HEK293 (cell line): Measurements from ENCODE around the gene DCTN2.

Experiments
- CTCF ChIA-PET: fragments of 350-600 bp; formaldehyde crosslinking; extraction: SDS; loops from one replicate; lab custom pipeline; 2021; ENCODE audit warnings: antibody characterized with exemption; lab: Yijun Ruan, JAX
- POLR2A ChIA-PET: fragments of 300-600 bp; formaldehyde crosslinking; extraction: SDS; loops from one replicate; lab custom pipeline; 2020; ENCODE audit warnings: antibody characterized with exemption, inconsistent platforms; lab: Yijun Ruan, JAX
- H3K27ac ChIP-seq: fragments of 200-500 bp; sonication (Bioruptor generic); 2 replicates; pipeline ENCODE4 v1.5.1; 2014; ENCODE audit warnings: low read depth, low read length, control low read depth, inconsistent platforms; ENCODE audit errors: extremely low read depth
- H3K36me3 ChIP-seq, 2 experiments: fragments of 200-500 bp in 1 of 2; sonication (Bioruptor generic) in 1 of 2; 1 replicate in 1 of 2; 2 replicates in 1 of 2; pipeline ENCODE4 v1.5.1; 2014 to 2017; ENCODE audit warnings: inconsistent platforms in 2 of 2, low read length in 2 of 2; ENCODE audit not compliant: control insufficient read depth in 2 of 2, insufficient read depth in 1 of 2
- H3K4me1 ChIP-seq: fragments of 200-500 bp; sonication (Bioruptor generic); 2 replicates; pipeline ENCODE4 v1.5.1; 2014; ENCODE audit warnings: mild to moderate bottlenecking, low read length, inconsistent platforms; ENCODE audit not compliant: control insufficient read depth, insufficient read depth
- H3K4me3 ChIP-seq: 2 replicates; pipeline ENCODE4 v1.5.1; 2011; ENCODE audit warnings: low read depth, mild to moderate bottlenecking, control low read depth, low read length, moderate library complexity
- H3K9me3 ChIP-seq: fragments of 200-500 bp; sonication (Bioruptor generic); 2 replicates; pipeline ENCODE4 v1.5.1; 2014; ENCODE audit warnings: low read depth, low read length, inconsistent platforms; ENCODE audit not compliant: control insufficient read depth, insufficient read depth
- GLIS1 ChIP-seq: fragments of 450-650 bp; formaldehyde crosslinking; IDR thresholded peaks from 2 replicates; pipeline ENCODE4 v1.5.1; 2016; ENCODE audit warnings: missing biosample characterization, missing genetic modification characterization
- IKZF3 ChIP-seq: fragments of 450-650 bp; IDR thresholded peaks from 2 replicates; pipeline ENCODE4 v1.5.0; 2018; ENCODE audit warnings: missing biosample characterization, mild to moderate bottlenecking, missing genetic modification characterization, moderate library complexity
- MYNN ChIP-seq: fragments of 450-650 bp; formaldehyde crosslinking; IDR thresholded peaks from 2 replicates; pipeline ENCODE4 v1.5.1; 2016; ENCODE audit warnings: missing biosample characterization, missing genetic modification characterization, borderline replicate concordance
- SCRT1 ChIP-seq: fragments of 450-650 bp; formaldehyde crosslinking; IDR thresholded peaks from 2 replicates; pipeline ENCODE4 v1.5.1; 2016; ENCODE audit warnings: missing biosample characterization, missing genetic modification characterization, borderline replicate concordance
- WT1 ChIP-seq: fragments of 450-650 bp; formaldehyde crosslinking; IDR thresholded peaks from 2 replicates; pipeline ENCODE4 v1.5.1; 2016; ENCODE audit warnings: missing biosample characterization, missing genetic modification characterization
- ZNF121 ChIP-seq: fragments of 450-650 bp; formaldehyde crosslinking; IDR thresholded peaks from 2 replicates; pipeline ENCODE4 v1.5.1; 2016; ENCODE audit warnings: missing biosample characterization, missing genetic modification characterization
- ZNF266 ChIP-seq: fragments of 450-650 bp; formaldehyde crosslinking; IDR thresholded peaks from 2 replicates; pipeline ENCODE4 v1.5.1; 2016; ENCODE audit warnings: missing biosample characterization, missing genetic modification characterization, low read depth
- ZNF311 ChIP-seq: fragments of 450-650 bp; formaldehyde crosslinking; IDR thresholded peaks from 2 replicates; pipeline ENCODE4 v1.5.1; 2017; ENCODE audit warnings: missing biosample characterization, missing genetic modification characterization, borderline replicate concordance
- ZNF423 ChIP-seq: fragments of 450-650 bp; formaldehyde crosslinking; IDR thresholded peaks from 2 replicates; pipeline ENCODE4 v1.5.1; 2016; ENCODE audit warnings: missing biosample characterization, missing genetic modification characterization
- ZNF426 ChIP-seq: fragments of 450-650 bp; formaldehyde crosslinking; IDR thresholded peaks from 2 replicates; pipeline ENCODE4 v1.5.1; 2017; ENCODE audit warnings: missing biosample characterization, missing genetic modification characterization, mild to moderate bottlenecking, inconsistent platforms, moderate library complexity
- ZNF521 ChIP-seq: fragments of 450-650 bp; formaldehyde crosslinking; IDR thresholded peaks from 2 replicates; pipeline ENCODE4 v1.5.1; 2017; ENCODE audit warnings: missing biosample characterization, mild to moderate bottlenecking, missing genetic modification characterization
- ZNF561 ChIP-seq: fragments of 450-650 bp; IDR thresholded peaks from 2 replicates; pipeline ENCODE4 v1.5.1; 2018; ENCODE audit warnings: missing biosample characterization, missing genetic modification characterization, borderline replicate concordance
- ZNF624 ChIP-seq: fragments of 450-650 bp; formaldehyde crosslinking; IDR thresholded peaks from 2 replicates; pipeline ENCODE4 v1.5.1; 2017; ENCODE audit warnings: missing biosample characterization, missing genetic modification characterization
- ZNF660 ChIP-seq: fragments of 450-650 bp; IDR thresholded peaks from 2 replicates; pipeline ENCODE4 v1.5.1; 2018; ENCODE audit warnings: missing biosample characterization, mild to moderate bottlenecking, missing genetic modification characterization
- ZNF76 ChIP-seq: fragments of 450-650 bp; formaldehyde crosslinking; IDR thresholded peaks from 2 replicates; pipeline ENCODE4; 2016; ENCODE audit warnings: low read depth, missing biosample characterization, missing genetic modification characterization, borderline replicate concordance
- ZNF843 ChIP-seq: fragments of 450-650 bp; formaldehyde crosslinking; IDR thresholded peaks from 2 replicates; pipeline ENCODE4 v1.5.1; 2016; ENCODE audit warnings: missing biosample characterization, missing genetic modification characterization
- TF ChIP-seq, protein P1 (sequence below): fragments of 450-650 bp; formaldehyde crosslinking; IDR thresholded peaks from 2 replicates; pipeline ENCODE4 v1.5.1; 2016; ENCODE audit warnings: missing biosample characterization, missing genetic modification characterization, borderline replicate concordance
- TF ChIP-seq, protein P2 (sequence below): fragments of 450-650 bp; formaldehyde crosslinking; IDR thresholded peaks from 2 replicates; pipeline ENCODE4; 2016; ENCODE audit warnings: missing biosample characterization, missing genetic modification characterization
- TF ChIP-seq, protein P3 (sequence below): fragments of 450-650 bp; formaldehyde crosslinking; IDR thresholded peaks from 2 replicates; pipeline ENCODE4 v1.5.1; 2017; ENCODE audit warnings: missing biosample characterization, missing genetic modification characterization
- TF ChIP-seq, protein P4 (sequence below): fragments of 450-650 bp; IDR thresholded peaks from 2 replicates; pipeline ENCODE4 v1.5.1; 2018; ENCODE audit warnings: missing biosample characterization, mild to moderate bottlenecking, missing genetic modification characterization
- TF ChIP-seq, protein P5 (sequence below): fragments of 450-650 bp; formaldehyde crosslinking; IDR thresholded peaks from 2 replicates; pipeline ENCODE4 v1.5.1; 2016; ENCODE audit warnings: missing biosample characterization, missing genetic modification characterization, low read depth

DCTN2 gene

DNA sequence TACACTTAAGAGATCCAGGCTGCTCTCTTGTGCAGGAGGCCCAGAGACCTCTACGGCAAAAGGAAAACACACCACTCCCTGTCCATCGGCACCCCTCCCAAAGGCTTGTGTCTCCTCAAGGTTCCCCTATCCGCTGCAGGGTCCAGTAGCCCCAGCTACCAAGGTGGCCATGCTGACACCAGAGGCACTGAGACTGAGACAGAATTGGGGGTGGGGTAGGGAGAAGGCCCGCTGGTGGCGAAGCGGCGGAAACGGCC lies 27.3 kb downstream of the DCTN2 start (continued):
- TF ChIP-seq, protein P1, sequence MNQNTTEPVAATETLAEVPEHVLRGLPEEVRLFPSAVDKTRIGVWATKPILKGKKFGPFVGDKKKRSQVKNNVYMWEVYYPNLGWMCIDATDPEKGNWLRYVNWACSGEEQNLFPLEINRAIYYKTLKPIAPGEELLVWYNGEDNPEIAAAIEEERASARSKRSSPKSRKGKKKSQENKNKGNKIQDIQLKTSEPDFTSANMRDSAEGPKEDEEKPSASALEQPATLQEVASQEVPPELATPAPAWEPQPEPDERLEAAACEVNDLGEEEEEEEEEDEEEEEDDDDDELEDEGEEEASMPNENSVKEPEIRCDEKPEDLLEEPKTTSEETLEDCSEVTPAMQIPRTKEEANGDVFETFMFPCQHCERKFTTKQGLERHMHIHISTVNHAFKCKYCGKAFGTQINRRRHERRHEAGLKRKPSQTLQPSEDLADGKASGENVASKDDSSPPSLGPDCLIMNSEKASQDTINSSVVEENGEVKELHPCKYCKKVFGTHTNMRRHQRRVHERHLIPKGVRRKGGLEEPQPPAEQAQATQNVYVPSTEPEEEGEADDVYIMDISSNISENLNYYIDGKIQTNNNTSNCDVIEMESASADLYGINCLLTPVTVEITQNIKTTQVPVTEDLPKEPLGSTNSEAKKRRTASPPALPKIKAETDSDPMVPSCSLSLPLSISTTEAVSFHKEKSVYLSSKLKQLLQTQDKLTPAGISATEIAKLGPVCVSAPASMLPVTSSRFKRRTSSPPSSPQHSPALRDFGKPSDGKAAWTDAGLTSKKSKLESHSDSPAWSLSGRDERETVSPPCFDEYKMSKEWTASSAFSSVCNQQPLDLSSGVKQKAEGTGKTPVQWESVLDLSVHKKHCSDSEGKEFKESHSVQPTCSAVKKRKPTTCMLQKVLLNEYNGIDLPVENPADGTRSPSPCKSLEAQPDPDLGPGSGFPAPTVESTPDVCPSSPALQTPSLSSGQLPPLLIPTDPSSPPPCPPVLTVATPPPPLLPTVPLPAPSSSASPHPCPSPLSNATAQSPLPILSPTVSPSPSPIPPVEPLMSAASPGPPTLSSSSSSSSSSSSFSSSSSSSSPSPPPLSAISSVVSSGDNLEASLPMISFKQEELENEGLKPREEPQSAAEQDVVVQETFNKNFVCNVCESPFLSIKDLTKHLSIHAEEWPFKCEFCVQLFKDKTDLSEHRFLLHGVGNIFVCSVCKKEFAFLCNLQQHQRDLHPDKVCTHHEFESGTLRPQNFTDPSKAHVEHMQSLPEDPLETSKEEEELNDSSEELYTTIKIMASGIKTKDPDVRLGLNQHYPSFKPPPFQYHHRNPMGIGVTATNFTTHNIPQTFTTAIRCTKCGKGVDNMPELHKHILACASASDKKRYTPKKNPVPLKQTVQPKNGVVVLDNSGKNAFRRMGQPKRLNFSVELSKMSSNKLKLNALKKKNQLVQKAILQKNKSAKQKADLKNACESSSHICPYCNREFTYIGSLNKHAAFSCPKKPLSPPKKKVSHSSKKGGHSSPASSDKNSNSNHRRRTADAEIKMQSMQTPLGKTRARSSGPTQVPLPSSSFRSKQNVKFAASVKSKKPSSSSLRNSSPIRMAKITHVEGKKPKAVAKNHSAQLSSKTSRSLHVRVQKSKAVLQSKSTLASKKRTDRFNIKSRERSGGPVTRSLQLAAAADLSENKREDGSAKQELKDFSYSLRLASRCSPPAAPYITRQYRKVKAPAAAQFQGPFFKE (tag by site-specific recombination), result no peak
- TF ChIP-seq, protein P2, sequence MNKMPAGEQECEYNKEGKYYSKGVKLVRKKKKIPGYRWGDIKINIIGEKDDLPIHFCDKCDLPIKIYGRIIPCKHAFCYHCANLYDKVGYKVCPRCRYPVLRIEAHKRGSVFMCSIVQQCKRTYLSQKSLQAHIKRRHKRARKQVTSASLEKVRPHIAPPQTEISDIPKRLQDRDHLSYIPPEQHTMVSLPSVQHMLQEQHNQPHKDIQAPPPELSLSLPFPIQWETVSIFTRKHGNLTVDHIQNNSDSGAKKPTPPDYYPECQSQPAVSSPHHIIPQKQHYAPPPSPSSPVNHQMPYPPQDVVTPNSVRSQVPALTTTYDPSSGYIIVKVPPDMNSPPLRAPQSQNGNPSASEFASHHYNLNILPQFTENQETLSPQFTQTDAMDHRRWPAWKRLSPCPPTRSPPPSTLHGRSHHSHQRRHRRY (tag by site-specific recombination), result no peak
- TF ChIP-seq ZNF423 (tag by site-specific recombination), result 0 out of 2 replicates have a peak, but pooled peaks have one; percentile 4
- TF ChIP-seq, all 188 proteins: peak for 3

DNA sequence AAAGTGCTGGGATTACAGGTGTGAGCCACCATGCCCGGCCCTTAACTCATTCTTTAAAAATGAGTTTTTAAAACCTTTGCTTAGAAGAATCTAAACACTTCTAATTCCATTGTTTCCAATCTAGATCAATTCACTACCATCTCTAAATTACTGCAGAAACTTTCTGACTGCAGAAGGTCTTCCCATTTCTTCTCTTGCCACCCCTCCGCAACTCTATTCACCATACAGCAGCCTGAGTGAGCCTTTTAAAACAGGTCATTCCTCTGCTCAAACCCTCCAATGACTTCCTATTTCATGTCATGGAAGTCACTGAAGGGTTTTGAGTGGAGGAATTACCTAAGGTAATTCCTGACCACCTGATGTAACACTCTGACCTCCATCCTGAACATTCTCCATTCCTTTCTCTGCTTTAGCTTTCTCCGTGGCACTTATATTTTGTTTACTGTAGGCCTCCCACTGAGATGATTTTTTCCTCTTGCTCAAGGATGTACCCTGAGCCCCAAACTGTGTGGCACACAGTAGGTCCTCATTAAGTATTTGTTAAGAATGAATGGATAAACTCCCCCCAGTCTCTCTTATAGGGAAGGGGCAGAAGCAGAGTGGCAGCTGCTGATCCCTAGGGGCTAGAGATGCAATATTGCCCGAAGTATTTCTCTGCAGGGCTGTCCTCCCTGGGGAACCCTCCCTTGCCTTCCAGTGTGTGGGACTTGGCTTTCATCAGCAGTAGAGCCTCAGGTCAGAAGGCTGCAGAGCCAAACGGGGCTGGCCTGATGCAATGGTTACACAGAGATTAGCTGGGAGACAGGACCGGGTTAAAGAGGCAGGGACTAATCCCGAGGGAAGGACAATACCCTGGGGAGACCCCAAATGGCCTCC lies 27.8 kb downstream of the DCTN2 start:
- H3K4me1 ChIP-seq, result peaks cover 13% of the 10 kb centered on the region
- H3K27ac ChIP-seq, result peak overlapping the region; percentile 86
- peaks cover 21 to 57% of the 10 kb centered on the region in 2 experiments for H3K36me3 ChIP-seq
- CTCF ChIA-PET, result interaction anchor here (1.4 kb wide), 1 partner anchor 65 kb away, joined by 5 read pairs; no protein-coding TSS in a partner anchor
- no peaks in the 10 kb centered on the region for H3K9me3 ChIP-seq
- POLR2A ChIA-PET, result interaction anchor here (0.6 to 2.2 kb wide), 11 partner anchors 7 to 1216 kb away, joined by 3 to 13 read pairs (median 5); partner anchors contain the start of genes DCTN2 and GLI1
- peak overlapping the region; percentile 79 for H3K4me3 ChIP-seq
- TF ChIP-seq MYNN (tag by site-specific recombination), result no peak
- no peak for TF ChIP-seq ZNF843 (tag by site-specific recombination)
- TF ChIP-seq ZNF561, result no peak
- TF ChIP-seq ZNF423 (tag by site-specific recombination), result peak; percentile 58; the same call in 1 of the 2 replicates
- TF ChIP-seq ZNF311 (tag by site-specific recombination), result no peak
- TF ChIP-seq ZNF521 (tag by site-specific recombination), result no peak
- no peak for TF ChIP-seq ZNF76
- TF ChIP-seq ZNF121 (tag by site-specific recombination), result no peak
- no peak for TF ChIP-seq ZNF624 (tag by site-specific recombination)
- peak; percentile 16; the same call in 1 of the 2 replicates for TF ChIP-seq WT1 (tag by site-specific recombination)
- TF ChIP-seq ZNF266 (tag by site-specific recombination), result 0 out of 2 replicates have a peak, but pooled peaks have one; percentile 29
- peak; percentile 77 for TF ChIP-seq IKZF3 (tag by site-specific recombination)
- TF ChIP-seq ZNF426 (tag by site-specific recombination), result no peak
- TF ChIP-seq, protein P3, sequence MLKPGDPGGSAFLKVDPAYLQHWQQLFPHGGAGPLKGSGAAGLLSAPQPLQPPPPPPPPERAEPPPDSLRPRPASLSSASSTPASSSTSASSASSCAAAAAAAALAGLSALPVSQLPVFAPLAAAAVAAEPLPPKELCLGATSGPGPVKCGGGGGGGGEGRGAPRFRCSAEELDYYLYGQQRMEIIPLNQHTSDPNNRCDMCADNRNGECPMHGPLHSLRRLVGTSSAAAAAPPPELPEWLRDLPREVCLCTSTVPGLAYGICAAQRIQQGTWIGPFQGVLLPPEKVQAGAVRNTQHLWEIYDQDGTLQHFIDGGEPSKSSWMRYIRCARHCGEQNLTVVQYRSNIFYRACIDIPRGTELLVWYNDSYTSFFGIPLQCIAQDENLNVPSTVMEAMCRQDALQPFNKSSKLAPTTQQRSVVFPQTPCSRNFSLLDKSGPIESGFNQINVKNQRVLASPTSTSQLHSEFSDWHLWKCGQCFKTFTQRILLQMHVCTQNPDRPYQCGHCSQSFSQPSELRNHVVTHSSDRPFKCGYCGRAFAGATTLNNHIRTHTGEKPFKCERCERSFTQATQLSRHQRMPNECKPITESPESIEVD (tag by site-specific recombination), result no peak; the same call in 1 of the 2 replicates
- TF ChIP-seq ZNF660 (tag by site-specific recombination), result 0 out of 2 replicates have a peak, but pooled peaks have one; percentile 9
- TF ChIP-seq SCRT1 (tag by site-specific recombination), result no peak
- TF ChIP-seq, protein P4, sequence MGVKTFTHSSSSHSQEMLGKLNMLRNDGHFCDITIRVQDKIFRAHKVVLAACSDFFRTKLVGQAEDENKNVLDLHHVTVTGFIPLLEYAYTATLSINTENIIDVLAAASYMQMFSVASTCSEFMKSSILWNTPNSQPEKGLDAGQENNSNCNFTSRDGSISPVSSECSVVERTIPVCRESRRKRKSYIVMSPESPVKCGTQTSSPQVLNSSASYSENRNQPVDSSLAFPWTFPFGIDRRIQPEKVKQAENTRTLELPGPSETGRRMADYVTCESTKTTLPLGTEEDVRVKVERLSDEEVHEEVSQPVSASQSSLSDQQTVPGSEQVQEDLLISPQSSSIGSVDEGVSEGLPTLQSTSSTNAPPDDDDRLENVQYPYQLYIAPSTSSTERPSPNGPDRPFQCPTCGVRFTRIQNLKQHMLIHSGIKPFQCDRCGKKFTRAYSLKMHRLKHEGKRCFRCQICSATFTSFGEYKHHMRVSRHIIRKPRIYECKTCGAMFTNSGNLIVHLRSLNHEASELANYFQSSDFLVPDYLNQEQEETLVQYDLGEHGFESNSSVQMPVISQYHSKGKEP (tag by site-specific recombination), result 0 out of 2 replicates have a peak, but pooled peaks have one; percentile 15
- TF ChIP-seq, protein P5, sequence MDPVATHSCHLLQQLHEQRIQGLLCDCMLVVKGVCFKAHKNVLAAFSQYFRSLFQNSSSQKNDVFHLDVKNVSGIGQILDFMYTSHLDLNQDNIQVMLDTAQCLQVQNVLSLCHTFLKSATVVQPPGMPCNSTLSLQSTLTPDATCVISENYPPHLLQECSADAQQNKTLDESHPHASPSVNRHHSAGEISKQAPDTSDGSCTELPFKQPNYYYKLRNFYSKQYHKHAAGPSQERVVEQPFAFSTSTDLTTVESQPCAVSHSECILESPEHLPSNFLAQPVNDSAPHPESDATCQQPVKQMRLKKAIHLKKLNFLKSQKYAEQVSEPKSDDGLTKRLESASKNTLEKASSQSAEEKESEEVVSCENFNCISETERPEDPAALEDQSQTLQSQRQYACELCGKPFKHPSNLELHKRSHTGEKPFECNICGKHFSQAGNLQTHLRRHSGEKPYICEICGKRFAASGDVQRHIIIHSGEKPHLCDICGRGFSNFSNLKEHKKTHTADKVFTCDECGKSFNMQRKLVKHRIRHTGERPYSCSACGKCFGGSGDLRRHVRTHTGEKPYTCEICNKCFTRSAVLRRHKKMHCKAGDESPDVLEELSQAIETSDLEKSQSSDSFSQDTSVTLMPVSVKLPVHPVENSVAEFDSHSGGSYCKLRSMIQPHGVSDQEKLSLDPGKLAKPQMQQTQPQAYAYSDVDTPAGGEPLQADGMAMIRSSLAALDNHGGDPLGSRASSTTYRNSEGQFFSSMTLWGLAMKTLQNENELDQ, result no peak
- peak; percentile 74 for TF ChIP-seq GLIS1
